Astrocyte of the cerebellum (primary cell): Measurements from ENCODE around the gene PRPF18.

Experiments used
- DNase-seq: peaks from one replicate; pipeline ENCODE4 v3.0.0-alpha.2; 2011; ENCODE audit warnings: low read depth
- H3K4me3 ChIP-seq: 2 replicates; pipeline ENCODE4 v1.5.1; 2011; ENCODE audit warnings: mild to moderate bottlenecking, low read depth, low read length, moderate library complexity
- CTCF ChIP-seq: IDR thresholded peaks from 2 replicates; pipeline ENCODE4 v1.5.1; 2012; ENCODE audit warnings: low read length, low read depth, moderate library complexity, mild to moderate bottlenecking; ENCODE audit errors: missing control alignments
- in situ Hi-C: cut with HindIII; loops from 2 replicates; pipeline ENCODE4 v1.10.0; 2017; ENCODE audit warnings: low sequenced_read_pairs

Gene PRPF18

DNA sequence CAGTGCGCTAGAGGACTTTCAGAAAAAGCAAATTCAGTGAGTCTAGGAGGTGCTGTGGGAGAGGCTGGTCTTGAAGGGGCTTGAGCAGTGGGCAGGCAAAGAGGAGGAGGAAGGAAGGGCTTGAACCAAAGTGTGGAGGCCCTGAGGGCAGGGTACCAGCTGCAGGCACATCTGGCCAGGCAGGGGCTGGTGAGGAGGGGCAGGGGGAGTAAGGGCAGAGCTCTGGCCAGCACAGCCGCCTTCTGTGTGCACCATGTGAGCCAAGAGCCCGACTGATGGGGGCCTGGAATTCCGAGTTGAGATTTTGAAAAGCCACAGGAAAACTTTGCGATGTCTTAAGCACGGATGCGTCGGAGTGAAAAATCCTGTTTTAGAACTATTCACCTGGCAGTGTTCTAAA is 74.5 kb downstream of the PRPF18 start:
- in situ Hi-C loops, result no loop called here
- H3K4me3 ChIP-seq, result no peak overlapping the region
- no peak for TF ChIP-seq CTCF
- no peak for DNase-seq

- no peak overlapping the region for H3K4me3 ChIP-seq
- in situ Hi-C loops, result no loop called here
- no peak for TF ChIP-seq CTCF
- DNase-seq, result no peak
These were observed 78.9 kb downstream of the PRPF18 start for GRCh38 chr10:13665516-13666262.

- in situ Hi-C loops, result no loop called here
- H3K4me3 ChIP-seq, result no peak overlapping the region
- DNase-seq, result no peak
- TF ChIP-seq CTCF, result no peak
These were observed 81.4 kb downstream of the PRPF18 start for GRCh38 chr10:13668126-13668525.

- DNase-seq, result no peak
- no peak overlapping the region for H3K4me3 ChIP-seq
- in situ Hi-C loops, result no loop called here
- no peak for TF ChIP-seq CTCF
These were observed 82.6 kb downstream of the PRPF18 start for GRCh38 chr10:13669182-13669855.

- no peak overlapping the region for H3K4me3 ChIP-seq
- in situ Hi-C loops, result no loop called here
- no peak for TF ChIP-seq CTCF
- DNase-seq, result no peak
These were observed 83.1 kb downstream of the PRPF18 start for GRCh38 chr10:13669901-13670300.

GRCh38 chr10:13670311-13670710 is 83.5 kb downstream of the PRPF18 start:
- DNase-seq, result no peak
- no peak for TF ChIP-seq CTCF
- in situ Hi-C loops, result no loop called here
- no peak overlapping the region for H3K4me3 ChIP-seq
